G401.6 (cell line): ENCODE measurements around the gene NAA50.

Source experiments
- FAIRE-seq: peaks from 2 replicates; lab custom pipeline; 2012; peaks lifted over from hg19 to GRCh38; lab: Jason Lieb, UNC

NAA50 gene

DNA sequence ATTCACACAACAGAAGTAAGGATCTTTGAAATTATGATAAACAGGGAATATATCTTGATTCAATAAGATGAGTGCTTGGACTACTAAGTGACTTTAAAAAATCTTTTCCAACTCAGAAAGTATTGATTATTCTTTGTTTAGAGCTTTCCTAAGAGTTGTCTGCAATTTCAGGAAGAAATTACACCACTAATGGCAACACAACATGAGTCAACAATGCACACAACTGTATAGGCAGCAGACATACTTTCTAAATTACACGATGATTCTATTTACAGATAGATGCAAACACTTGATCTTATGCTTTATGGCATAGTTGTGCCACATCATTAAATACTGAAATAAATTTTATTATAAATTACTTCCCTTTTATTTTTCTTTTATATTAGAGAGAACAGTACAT, 4.4 kb downstream of the NAA50 start:
- FAIRE-seq, result no peak

DNA sequence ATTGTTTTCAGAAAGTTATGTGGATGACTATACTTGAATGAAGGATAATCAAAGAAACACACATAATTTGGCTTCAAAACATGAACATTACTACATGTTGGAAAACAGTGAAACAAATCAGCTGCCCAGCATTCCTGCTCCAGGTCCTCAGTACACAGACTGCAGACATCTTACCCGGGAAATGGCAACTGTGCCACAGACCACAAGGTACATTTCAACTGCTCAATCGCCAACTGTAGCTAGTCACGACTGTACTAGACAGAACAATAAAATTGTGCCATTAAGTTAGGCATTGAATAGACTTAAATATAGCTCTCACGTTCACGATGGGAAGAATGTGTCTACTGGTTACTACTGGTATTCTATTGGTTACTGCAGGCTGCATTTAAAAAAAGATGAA, 5.0 kb downstream of the NAA50 start:
- no peak for FAIRE-seq

DNA sequence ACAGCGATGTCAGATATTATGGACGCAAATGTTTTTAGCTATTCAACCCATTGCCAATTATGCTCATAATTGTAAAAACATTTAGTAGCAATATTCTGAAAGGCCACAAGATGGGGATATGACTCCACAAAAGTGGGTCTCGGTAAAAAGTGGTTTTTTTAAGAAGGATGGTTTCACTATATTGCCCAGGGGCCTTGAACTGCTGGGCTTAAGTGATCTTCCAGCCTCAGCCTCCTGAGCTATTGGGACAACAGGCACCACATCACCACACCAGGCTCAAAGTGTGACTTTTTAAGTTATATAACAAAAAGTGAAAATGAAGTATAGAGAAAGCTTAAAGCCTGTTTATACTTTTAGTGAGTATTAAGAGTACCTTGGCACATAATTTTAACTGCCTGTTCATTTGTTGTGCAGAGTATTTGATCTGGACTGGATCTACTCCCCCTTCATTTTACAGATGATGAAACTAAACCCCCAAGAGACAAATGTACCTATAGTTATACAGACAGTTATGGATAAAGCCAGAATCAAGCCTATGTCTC, 9.4 kb downstream of the NAA50 start:
- FAIRE-seq, result peak; percentile 93

DNA sequence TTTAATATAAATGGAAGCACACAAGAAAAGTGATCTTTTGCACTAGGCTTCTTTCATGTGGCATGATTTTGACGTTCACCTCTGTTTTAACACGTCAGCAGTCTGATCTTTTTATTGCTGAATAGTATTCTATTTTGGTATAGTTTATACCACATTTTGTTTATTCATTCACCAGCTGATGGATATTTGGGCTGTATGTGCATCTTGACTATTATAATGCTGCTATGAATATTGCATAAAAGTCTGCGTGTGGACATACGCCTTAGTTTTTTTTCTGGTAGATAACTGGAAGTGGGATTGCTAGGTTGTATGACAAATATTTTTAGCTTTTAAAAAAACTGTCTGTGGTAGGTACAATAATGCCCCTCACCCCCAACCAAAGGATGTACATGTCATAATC, 14.4 kb downstream of the NAA50 start:
- no peak for FAIRE-seq

DNA sequence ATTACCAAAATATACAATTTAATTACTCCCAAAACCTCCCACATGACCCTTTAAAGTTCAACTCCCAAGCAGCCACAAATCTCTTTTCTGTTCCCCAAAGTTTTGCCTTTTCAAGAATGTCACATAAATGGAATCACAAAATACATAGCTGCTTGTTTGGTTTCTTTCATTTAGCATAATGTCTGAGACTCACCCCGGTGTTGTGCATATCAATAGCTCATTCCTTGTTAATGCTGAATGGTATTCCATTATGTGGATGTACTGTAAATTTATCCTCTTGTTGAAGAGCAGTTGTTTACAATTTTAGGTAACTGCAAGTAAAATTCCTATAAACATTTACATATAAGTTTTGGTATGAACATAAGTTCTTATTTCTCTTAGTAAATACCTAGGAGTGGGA, 15.5 kb downstream of the NAA50 start:
- no peak for FAIRE-seq

DNA sequence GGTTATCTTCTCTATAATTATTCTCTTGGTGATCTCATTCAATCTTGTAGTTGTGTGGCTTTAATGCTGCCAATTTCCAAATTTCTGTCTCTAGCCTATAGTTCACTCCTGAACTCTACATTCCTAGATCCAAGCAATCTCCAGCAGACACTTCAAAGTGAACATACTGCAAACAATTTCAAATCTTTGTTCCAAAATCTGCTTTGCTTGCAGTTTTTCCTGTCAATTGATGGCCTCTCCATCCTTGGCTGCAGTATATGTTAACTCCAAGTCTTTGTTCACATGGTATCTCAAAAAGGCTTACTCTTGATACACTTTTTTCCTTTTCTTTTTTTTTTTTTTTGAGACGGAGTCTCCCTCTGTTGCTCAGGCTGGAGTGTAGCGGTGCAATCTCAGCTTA, 17.4 kb downstream of the NAA50 start:
- no peak for FAIRE-seq

DNA sequence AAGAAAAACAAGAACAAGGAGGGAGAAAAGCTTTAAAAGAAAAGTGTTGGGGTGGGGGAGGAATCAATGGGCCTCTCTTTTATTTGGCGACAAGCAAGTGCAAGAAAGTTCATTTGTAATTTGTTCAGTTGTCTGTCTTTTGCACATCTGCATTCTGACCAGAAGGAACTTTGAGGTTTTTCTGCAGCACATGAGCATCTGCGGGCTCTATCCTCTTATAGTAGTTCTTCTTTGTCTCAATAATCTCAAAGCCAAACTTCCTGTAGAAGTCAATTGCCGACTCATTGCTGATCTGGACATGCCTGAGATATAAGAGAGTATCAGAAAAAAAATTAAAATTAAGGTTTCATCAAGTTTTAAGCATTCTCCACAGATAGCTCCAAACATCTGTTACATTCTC, 24.4 kb downstream of the NAA50 start:
- no peak for FAIRE-seq

DNA sequence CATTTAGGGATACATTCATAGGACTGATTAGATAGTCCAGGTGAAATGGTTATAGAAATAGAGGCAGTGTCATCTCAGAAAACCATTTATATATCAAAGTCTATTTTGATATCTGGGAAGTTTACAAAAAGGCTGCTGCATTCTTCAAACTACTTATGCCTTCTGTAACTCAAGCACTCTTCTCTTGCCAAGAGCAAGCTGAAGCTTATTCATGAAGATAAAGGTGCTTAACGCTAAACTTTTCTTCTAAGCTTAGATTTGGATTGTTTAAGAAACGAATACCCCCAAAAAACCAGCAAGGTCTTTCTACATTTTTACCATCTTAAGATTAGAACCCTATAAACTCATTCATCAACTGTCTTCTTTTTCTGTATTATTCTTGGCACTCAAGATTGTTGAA, 26.3 kb downstream of the NAA50 start:
- no peak for FAIRE-seq

DNA sequence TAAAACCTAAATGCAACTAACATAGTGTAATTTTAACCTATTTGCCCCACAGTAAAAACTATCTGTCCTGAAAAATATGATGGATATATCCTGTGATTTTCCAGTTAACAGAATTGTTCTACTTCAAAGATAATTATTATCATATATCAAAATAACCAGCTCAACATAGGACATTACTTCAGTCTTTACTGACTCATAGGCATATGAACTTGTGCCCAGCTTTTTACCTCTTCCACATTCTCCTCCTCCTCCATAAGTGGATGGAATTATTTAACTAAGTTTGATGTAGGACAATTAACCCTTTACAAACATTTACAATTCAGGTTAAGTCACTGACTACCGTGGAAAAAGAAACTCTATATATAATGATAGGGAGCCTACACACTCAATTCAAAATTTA, 26.8 kb downstream of the NAA50 start:
- peak; percentile 53 for FAIRE-seq

DNA sequence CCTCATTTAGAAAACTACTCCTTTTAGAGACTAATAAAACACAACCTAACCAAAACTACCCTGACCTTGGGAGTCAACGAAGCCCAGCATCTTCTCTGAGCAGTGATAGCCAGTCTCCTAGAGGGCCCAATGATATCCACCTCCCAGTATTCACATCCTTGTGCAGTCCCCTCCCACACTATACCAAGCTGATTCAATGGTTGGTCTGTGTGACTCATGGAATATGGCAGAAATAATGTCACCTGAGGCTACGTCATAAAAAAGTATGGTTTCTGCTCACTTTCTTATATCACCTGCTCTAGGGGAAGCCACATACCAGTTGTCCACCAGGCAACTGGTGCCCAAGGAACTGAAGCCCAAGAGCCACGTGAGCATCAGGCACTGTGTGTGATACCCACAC, 28.2 kb downstream of the NAA50 start:
- FAIRE-seq, result no peak

DNA sequence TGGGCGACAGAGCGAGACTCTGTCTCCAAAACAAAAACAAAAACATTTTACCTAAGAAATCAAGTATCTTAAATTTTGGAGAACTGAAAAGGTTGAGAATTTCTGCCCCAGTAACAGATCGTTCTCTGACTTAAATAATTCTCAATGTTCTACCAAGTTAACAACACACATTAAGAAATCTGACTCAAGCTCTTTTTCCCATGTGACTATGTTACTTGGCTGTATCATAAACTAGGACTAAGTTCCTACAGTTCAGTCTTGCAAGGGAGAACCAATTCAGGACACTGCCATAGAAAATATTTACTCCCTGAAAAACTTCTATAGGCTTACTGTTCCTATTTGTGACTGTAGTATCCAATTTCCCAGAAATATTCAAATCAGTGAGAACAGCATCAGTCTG, 28.7 kb downstream of the NAA50 start:
- FAIRE-seq, result no peak

DNA sequence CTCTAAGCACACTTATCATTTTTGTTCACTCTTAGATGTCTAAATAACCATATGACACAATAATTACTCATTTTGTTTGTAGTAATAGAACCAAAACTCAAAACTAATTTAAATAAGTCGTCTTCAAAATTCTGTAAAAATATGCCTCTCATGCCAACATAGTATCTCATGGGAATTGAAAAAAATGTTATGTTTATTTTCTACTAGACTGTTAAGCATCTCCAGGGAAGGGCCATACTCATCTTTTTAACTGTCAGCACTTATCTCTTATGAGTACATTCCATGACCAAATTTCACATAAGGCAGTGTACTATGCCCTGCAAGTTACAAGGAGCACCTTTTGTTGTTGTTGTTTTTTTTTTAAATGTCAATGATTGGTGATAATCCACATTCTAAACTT, 31.3 kb downstream of the NAA50 start:
- no peak for FAIRE-seq

DNA sequence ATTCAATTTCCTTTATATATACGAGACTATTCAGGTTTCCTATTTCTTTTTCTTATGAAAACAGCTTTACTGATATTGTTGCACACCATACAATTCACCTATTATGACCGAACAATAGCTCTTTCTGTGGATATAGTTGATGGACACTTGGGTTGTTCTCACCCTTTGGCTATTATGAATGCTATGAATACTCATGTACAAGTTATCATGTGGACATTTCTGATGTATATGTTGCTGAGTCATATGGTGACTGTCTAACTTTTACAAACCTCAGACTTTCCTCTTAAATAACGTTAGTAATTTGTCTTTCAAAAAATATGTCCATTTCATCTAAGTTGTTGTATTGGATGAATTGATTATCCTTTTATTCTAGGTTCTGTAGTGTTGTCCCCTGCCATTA, 33.9 kb downstream of the NAA50 start:
- no peak for FAIRE-seq

DNA sequence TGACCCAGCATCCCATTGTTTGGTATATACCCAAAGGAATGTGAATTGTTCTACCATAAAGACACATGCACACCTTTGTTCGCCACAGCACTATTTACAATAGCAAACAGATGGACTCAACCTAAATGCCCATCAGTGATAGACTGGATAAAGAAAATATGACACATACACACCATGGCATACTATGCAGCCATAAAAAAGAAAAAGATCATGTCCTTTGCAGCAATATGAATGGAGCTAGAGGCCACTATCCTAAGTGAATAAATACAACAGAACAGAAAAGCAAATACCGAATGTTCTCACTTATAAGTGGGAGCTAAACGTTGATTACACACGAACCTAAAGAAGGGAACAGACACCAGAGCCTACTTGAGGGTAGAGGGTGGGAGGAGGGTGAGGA, 38.2 kb downstream of the NAA50 start:
- no peak for FAIRE-seq

DNA sequence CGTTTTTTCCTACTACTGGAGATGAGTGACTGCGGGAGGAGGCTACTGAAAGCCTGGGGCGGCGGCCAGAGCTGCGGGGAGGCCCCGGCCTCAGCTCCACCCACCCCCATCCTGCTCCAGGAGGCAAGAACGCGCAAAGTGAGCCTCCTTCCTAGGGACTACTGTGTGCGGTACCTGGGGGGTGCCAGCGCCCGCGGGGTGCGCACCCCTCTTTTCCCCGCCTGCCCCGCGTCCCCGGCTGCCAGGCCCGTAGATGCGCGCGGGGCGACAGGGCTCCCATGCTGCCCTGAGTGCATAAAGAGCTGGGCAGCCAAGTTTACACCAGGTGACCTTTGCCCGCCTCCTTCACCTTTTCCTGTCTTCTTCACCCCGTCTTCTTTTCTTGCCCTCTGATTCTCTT, 47.1 kb downstream of the NAA50 start:
- FAIRE-seq, result no peak

DNA sequence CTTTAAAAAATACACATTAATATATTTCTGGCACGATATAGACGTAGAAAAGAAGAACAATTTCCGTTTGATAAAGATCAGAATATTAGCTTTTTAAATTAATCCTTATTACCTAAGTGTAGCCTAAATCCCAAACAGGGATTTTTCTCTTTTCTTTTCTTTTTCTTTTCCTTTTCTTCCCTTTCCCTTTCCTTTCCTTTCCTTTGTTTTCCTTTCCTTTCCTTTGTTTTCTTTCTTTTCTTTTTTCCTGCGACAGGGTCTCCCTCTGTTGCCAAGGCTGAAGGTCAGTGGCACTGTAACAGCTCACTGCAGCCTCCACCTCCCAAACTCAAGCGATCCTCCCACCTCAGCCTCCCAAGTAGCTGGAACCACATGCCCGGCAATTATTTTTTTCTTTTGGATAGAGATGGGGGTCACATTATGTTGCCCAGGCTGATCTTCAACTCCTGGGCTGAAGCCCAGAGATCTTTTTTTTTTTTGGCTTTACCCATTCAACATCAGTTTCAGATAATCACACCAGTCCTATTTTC, 47.8 kb downstream of the NAA50 start:
- FAIRE-seq, result no peak

DNA sequence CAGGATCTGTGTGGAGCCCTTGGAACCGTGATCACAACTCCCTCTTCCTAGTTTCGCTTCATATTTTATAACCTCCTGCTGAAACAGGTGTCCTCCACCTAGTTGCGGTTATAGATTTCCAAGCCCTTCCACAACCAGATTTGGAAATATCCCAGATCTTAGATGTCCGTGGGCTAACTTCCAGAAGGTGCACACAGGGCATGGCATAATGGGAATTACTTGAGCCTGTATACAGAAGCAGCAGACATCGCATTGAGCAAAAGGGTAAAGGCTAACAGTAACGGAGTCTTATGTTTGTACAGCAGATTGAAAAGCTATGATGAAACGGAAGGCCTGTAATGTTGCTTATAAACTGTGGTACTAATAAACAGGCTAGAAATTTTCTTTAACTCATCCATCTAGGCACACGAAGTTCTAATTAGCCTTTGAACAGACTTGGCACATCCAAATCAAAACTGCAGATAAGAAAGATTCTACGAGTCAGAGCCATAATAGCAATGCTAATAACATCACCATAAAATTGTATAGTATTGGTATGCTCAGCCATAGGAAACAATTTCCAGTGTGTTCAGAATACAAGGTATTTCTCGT, 48.5 kb downstream of the NAA50 start:
- no peak for FAIRE-seq

DNA sequence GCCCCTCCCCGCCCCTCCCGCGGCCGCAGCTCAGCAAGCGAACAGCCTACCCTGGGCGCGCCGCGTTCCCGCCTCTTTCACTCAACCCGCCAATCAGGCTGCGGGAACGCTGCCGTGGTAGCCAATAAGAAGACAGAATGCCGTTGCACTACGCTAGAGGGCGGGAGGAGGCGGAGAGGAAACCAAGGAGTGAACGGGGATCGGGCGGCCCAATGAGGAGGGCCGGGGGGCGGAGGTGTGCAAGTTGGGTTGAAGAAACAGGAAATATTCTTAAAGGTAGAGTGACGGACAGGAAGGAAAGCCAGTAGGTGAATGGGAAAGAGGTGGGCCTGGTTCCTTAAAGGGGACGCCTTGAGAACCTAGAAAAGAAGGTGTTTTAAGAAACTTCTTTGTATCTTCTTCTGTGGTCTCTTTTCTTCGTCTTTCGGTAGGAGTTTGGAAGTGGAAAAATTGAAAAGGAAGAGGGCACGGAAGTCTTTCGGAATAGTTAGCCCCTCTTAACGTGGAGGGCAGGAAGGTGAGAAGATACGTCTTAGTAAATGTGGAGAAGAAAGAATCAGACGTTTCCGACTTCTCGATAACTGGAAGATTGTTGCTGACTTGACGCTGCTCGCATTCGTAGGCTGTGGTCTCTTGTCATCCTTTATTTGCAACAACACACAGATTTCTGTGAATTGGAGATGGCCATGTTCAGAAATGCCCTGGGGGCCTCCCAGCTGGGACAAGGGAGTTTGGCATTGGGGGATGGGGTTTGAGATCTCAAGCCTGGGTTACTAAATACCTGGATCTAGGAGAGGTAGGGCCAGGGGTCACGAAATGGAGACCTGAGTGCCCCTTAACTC, 49.2 kb downstream of the NAA50 start:
- peak; percentile 99 for FAIRE-seq

DNA sequence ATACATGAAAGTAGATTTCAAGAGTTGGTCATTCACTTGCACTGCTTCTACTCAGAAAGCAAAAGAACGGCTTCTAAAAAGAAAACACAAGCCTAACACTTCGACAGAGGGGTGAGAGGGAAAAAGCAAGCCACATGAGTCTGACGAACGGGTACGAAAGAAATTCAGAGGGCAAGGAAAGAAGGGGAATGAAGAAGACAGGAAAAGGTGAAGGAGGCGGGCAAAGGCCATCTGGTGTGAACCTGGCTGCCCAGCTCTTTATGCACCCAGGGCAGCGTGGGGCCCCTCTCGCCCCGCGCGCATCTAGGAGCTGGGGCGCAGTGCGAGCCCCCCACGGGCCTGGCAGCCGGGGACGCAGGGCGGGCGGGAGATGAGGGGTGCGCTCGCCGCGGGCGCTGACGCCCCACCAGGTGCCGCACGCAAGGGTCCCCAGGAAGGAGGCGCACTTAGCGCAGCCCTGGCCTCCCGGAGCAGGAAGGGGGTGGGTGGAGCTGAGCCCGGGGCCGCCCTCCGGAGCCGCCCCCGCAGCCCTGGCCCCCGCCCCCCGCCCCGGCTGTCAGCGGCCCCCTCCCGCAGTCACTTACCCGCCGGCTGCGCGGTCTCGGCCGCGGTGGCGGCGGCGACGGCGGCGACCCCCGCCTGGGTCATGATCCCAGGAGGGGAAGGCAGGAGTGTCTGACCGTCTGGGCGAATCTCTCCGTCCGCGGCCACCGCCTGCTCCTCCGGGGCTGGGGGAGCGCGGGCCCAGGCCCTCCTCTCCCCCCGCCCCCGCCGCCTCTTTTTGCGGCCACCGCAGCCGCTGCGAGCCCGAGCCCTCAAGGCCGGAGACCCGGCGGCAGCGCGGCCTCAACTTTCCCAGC, 50.0 kb downstream of the NAA50 start, which contains the start of gene USF3:
TSS of gene USF3 (minus strand) at position 857 of the 860 bp plus-strand sequence. CDS start 21,764 bp downstream, outside the sequence.
- FAIRE-seq, result no peak

DNA sequence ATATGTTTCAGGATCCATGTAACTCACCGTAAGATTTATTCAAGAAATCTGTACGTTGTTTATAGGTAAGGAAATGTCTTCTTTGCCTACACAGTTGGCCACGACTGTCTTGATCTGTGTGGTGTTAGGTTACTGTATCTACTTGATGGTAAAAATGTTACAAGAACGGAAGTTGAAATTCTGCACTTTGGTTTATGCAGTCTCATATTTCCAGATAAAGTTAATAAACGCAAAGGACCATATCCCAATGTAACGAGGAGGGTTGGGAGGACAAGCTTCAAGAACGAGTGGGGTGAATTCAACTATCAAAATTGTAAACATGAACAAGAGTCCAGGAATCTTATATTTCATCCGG, 50.6 kb downstream of the NAA50 start:
- FAIRE-seq, result no peak

DNA sequence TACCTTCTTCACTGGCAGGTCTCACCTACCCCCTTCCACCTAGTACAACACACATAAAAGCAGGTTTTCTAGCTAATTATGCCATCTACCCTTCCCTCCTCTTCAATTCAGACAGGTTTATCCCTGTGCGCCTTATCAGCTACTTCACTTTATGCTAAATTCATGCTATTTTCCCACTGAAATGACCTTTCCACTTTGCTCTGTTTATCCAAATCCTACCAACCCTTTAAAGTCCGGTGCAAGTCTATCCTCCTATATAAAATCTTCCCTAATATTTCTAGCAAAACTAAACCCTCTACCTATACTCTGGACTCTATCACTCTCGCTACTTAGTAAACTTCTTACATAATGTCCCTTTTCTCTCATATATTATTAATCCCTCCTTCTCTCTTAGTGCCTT, 55.6 kb downstream of the NAA50 start:
- FAIRE-seq, result no peak

DNA sequence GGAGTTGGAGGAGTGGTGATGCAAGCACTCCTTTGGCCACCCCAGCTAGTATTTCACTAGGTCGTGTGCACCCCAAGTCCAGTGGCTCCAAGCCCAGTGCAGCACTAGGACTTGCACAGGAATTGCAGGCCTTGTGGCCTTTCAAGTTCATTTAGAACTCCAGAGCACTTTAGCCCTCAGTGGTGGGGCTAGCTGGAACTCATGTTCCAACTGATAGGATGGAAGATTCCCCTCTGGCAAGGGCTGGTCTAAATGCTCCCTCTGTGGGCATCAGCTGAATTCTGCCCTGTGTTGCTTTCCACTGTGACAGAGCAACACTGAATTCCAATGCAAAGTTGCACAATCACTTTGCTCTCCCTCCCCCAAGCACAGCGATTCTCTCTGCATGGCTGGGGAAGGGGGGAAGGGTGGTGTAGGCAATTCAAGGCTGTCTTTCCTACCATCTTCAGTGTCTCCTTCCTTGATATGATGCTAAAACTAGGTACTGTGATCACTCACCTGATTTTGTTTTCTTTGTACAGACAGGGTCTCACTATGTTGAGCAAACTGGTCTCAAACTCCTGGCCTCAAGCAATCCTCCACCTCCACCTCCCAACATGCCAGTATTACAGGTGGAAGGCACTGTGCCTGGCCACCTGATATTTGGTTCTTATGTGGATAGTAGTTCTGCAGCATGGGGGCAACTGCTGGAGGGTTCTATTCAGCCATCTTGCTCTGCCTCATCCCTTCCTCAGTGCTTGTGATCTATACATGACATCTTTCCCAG, 59.9 kb downstream of the NAA50 start:
- no peak for FAIRE-seq
